HEK293 (cell line): Measurements from ENCODE around the gene USP31.

Experiments
- BCL11A ChIP-seq: fragments of 450-650 bp; formaldehyde crosslinking; IDR thresholded peaks from 2 replicates; pipeline ENCODE4 v1.5.1; 2016; ENCODE audit warnings: low read depth, missing biosample characterization, missing genetic modification characterization
- FEZF1 ChIP-seq: fragments of 450-650 bp; formaldehyde crosslinking; IDR thresholded peaks from 2 replicates; pipeline ENCODE4 v1.5.1; 2016; ENCODE audit warnings: missing biosample characterization, missing genetic modification characterization
- GLIS1 ChIP-seq: fragments of 450-650 bp; formaldehyde crosslinking; IDR thresholded peaks from 2 replicates; pipeline ENCODE4 v1.5.1; 2016; ENCODE audit warnings: missing biosample characterization, missing genetic modification characterization
- KLF16 ChIP-seq: fragments of 450-650 bp; formaldehyde crosslinking; IDR thresholded peaks from 2 replicates; pipeline ENCODE4 v1.5.1; 2017; ENCODE audit warnings: missing biosample characterization, missing genetic modification characterization
- KLF7 ChIP-seq: fragments of 450-650 bp; formaldehyde crosslinking; IDR thresholded peaks from 2 replicates; pipeline ENCODE4 v1.5.1; 2016; ENCODE audit warnings: missing biosample characterization, missing genetic modification characterization, borderline replicate concordance
- KLF9 ChIP-seq: fragments of 450-650 bp; formaldehyde crosslinking; IDR thresholded peaks from 2 replicates; pipeline ENCODE4 v1.5.1; 2016; ENCODE audit warnings: missing biosample characterization, missing genetic modification characterization, low read depth
- SALL2 ChIP-seq: fragments of 450-650 bp; formaldehyde crosslinking; IDR thresholded peaks from 2 replicates; pipeline ENCODE4 v1.5.0; 2017; ENCODE audit warnings: missing biosample characterization, mild to moderate bottlenecking, missing genetic modification characterization, borderline replicate concordance
- SCRT2 ChIP-seq: fragments of 450-650 bp; formaldehyde crosslinking; IDR thresholded peaks from 2 replicates; pipeline ENCODE4 v1.5.1; 2016; ENCODE audit warnings: missing biosample characterization, missing genetic modification characterization
- TCF7L2 ChIP-seq: IDR thresholded peaks from 2 replicates; pipeline ENCODE4 v1.6.1; 2011; ENCODE audit warnings: low read depth, mild to moderate bottlenecking, inconsistent platforms, low read length, moderate library complexity, borderline replicate concordance
- ZBTB1 ChIP-seq: fragments of 450-650 bp; formaldehyde crosslinking; IDR thresholded peaks from 2 replicates; pipeline ENCODE4 v1.5.1; 2016; ENCODE audit warnings: missing biosample characterization, missing genetic modification characterization
- ZNF202 ChIP-seq: fragments of 450-650 bp; formaldehyde crosslinking; IDR thresholded peaks from 2 replicates; pipeline ENCODE4 v1.5.1; 2016; ENCODE audit warnings: missing biosample characterization, missing genetic modification characterization, borderline replicate concordance
- ZNF248 ChIP-seq: fragments of 450-650 bp; formaldehyde crosslinking; IDR thresholded peaks from 2 replicates; pipeline ENCODE4 v1.5.1; 2017; ENCODE audit warnings: missing biosample characterization, missing genetic modification characterization
- ZNF292 ChIP-seq: fragments of 450-650 bp; formaldehyde crosslinking; IDR thresholded peaks from 2 replicates; pipeline ENCODE4 v1.5.1; 2016; ENCODE audit warnings: low read depth, missing biosample characterization, missing genetic modification characterization, borderline replicate concordance
- ZNF366 ChIP-seq: fragments of 450-650 bp; formaldehyde crosslinking; conservative IDR thresholded peaks from 2 replicates; pipeline ENCODE4 v1.5.1; 2016; ENCODE audit warnings: missing biosample characterization, missing genetic modification characterization
- ZNF548 ChIP-seq: fragments of 450-650 bp; formaldehyde crosslinking; IDR thresholded peaks from 2 replicates; pipeline ENCODE4 v1.5.1; 2016; ENCODE audit warnings: missing biosample characterization, missing genetic modification characterization
- ZNF560 ChIP-seq: fragments of 450-650 bp; formaldehyde crosslinking; IDR thresholded peaks from 2 replicates; pipeline ENCODE4 v1.5.1; 2017; ENCODE audit warnings: missing biosample characterization, missing genetic modification characterization, borderline replicate concordance
- ZNF585B ChIP-seq: fragments of 450-650 bp; formaldehyde crosslinking; IDR thresholded peaks from 2 replicates; pipeline ENCODE4 v1.5.1; 2016; ENCODE audit warnings: missing biosample characterization, missing genetic modification characterization
- ZNF76 ChIP-seq: fragments of 450-650 bp; formaldehyde crosslinking; IDR thresholded peaks from 2 replicates; pipeline ENCODE4; 2016; ENCODE audit warnings: low read depth, missing biosample characterization, missing genetic modification characterization, borderline replicate concordance
- TF ChIP-seq, protein P1 (sequence below): fragments of 450-650 bp; formaldehyde crosslinking; IDR thresholded peaks from 2 replicates; pipeline ENCODE4 v1.5.1; 2016; ENCODE audit warnings: missing biosample characterization, missing genetic modification characterization
- TF ChIP-seq, protein P2 (sequence below): fragments of 450-650 bp; formaldehyde crosslinking; IDR thresholded peaks from 2 replicates; pipeline ENCODE4 v1.5.1; 2016; ENCODE audit warnings: missing biosample characterization, missing genetic modification characterization
- TF ChIP-seq, protein P3 (sequence below): fragments of 450-650 bp; IDR thresholded peaks from 2 replicates; pipeline ENCODE4 v1.5.1; 2018; ENCODE audit warnings: missing biosample characterization, missing genetic modification characterization
- TF ChIP-seq, protein P4 (sequence below): fragments of 450-650 bp; IDR thresholded peaks from 2 replicates; pipeline ENCODE4 v1.5.1; 2018; ENCODE audit warnings: missing biosample characterization, mild to moderate bottlenecking, missing genetic modification characterization
- TF ChIP-seq, protein P5 (sequence below): fragments of 450-650 bp; formaldehyde crosslinking; IDR thresholded peaks from 2 replicates; pipeline ENCODE4 v1.5.1; 2016; ENCODE audit warnings: missing biosample characterization, missing genetic modification characterization
- TF ChIP-seq, protein P6 (sequence below): fragments of 450-650 bp; formaldehyde crosslinking; IDR thresholded peaks from 2 replicates; pipeline ENCODE4 v1.5.1; 2016; ENCODE audit warnings: missing biosample characterization, missing genetic modification characterization
- TF ChIP-seq, protein P7 (sequence below): fragments of 450-650 bp; formaldehyde crosslinking; IDR thresholded peaks from 2 replicates; pipeline ENCODE4 v1.5.1; 2016; ENCODE audit warnings: missing biosample characterization, missing genetic modification characterization
- TF ChIP-seq, protein P8 (sequence below): fragments of 450-650 bp; formaldehyde crosslinking; IDR thresholded peaks from 2 replicates; pipeline ENCODE4 v1.5.1; 2017; ENCODE audit warnings: missing biosample characterization, missing genetic modification characterization

Gene USP31

DNA sequence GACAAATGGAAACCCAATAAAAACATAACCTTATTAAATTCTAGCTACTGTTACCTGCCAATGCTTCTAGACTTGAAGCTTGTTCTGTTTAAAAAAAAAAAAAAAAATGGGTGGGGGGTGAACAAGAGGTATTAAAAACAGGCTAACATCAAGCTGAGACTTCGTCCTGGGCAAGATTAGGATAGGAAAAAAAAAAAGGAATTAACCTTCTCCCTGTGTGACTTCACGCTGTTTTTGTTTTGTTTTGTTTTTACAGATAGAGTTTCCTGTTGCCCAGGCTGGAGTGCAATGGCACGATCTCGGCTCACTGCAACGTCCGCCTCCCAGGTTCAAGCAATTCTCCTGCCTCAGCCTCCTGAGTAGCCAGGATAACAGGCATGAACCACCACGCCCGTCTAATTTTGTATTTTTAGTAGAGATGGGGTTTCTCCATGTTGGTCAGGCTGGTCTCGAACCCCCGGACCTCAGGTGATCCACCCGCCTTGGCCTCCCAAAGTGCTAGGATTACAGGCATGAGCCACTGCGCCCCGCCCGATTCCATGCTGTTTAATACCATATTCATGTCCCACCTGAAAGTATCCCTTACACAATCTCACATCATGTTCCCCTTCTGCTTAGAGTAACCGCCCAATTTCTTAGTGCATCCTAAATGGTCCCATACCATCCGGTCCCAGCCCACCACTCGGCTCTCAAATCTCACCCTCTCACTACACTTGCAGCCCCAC lies 2.2 kb downstream of the USP31 start (continued):
- TF ChIP-seq, protein P1, sequence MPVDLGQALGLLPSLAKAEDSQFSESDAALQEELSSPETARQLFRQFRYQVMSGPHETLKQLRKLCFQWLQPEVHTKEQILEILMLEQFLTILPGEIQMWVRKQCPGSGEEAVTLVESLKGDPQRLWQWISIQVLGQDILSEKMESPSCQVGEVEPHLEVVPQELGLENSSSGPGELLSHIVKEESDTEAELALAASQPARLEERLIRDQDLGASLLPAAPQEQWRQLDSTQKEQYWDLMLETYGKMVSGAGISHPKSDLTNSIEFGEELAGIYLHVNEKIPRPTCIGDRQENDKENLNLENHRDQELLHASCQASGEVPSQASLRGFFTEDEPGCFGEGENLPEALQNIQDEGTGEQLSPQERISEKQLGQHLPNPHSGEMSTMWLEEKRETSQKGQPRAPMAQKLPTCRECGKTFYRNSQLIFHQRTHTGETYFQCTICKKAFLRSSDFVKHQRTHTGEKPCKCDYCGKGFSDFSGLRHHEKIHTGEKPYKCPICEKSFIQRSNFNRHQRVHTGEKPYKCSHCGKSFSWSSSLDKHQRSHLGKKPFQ (tag by site-specific recombination): no peak
- TF ChIP-seq, protein P2, sequence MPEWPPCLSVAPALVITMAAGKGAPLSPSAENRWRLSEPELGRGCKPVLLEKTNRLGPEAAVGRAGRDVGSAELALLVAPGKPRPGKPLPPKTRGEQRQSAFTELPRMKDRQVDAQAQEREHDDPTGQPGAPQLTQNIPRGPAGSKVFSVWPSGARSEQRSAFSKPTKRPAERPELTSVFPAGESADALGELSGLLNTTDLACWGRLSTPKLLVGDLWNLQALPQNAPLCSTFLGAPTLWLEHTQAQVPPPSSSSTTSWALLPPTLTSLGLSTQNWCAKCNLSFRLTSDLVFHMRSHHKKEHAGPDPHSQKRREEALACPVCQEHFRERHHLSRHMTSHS (tag by site-specific recombination): no peak
- no peak for TF ChIP-seq ZNF560 (tag by site-specific recombination)
- no peak for TF ChIP-seq KLF16 (tag by site-specific recombination)
- no peak for TF ChIP-seq ZNF585B (tag by site-specific recombination)
- no peak for TF ChIP-seq ZNF76 (tag by site-specific recombination)
- TF ChIP-seq, protein P3, sequence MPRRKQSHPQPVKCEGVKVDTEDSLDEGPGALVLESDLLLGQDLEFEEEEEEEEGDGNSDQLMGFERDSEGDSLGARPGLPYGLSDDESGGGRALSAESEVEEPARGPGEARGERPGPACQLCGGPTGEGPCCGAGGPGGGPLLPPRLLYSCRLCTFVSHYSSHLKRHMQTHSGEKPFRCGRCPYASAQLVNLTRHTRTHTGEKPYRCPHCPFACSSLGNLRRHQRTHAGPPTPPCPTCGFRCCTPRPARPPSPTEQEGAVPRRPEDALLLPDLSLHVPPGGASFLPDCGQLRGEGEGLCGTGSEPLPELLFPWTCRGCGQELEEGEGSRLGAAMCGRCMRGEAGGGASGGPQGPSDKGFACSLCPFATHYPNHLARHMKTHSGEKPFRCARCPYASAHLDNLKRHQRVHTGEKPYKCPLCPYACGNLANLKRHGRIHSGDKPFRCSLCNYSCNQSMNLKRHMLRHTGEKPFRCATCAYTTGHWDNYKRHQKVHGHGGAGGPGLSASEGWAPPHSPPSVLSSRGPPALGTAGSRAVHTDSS (tag by site-specific recombination): no peak
- no peak for TF ChIP-seq SALL2 (tag by site-specific recombination)
- 0 out of 2 replicates have a peak, but pooled peaks have one; percentile 15 for TF ChIP-seq SCRT2 (tag by site-specific recombination)
- TF ChIP-seq, protein P4, sequence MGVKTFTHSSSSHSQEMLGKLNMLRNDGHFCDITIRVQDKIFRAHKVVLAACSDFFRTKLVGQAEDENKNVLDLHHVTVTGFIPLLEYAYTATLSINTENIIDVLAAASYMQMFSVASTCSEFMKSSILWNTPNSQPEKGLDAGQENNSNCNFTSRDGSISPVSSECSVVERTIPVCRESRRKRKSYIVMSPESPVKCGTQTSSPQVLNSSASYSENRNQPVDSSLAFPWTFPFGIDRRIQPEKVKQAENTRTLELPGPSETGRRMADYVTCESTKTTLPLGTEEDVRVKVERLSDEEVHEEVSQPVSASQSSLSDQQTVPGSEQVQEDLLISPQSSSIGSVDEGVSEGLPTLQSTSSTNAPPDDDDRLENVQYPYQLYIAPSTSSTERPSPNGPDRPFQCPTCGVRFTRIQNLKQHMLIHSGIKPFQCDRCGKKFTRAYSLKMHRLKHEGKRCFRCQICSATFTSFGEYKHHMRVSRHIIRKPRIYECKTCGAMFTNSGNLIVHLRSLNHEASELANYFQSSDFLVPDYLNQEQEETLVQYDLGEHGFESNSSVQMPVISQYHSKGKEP: no peak
- peak; percentile 83 for TF ChIP-seq KLF7 (tag by site-specific recombination)
- TF ChIP-seq ZNF248 (tag by site-specific recombination): no peak
- TF ChIP-seq ZNF202: no peak
- TF ChIP-seq ZNF292 (tag by site-specific recombination): no peak
- no peak for TF ChIP-seq ZNF548 (tag by site-specific recombination)
- TF ChIP-seq, protein P5, sequence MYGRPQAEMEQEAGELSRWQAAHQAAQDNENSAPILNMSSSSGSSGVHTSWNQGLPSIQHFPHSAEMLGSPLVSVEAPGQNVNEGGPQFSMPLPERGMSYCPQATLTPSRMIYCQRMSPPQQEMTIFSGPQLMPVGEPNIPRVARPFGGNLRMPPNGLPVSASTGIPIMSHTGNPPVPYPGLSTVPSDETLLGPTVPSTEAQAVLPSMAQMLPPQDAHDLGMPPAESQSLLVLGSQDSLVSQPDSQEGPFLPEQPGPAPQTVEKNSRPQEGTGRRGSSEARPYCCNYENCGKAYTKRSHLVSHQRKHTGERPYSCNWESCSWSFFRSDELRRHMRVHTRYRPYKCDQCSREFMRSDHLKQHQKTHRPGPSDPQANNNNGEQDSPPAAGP (tag by site-specific recombination): peak; percentile 55; the same call in 1 of the 2 replicates
- TF ChIP-seq FEZF1: no peak
- TF ChIP-seq ZBTB1 (tag by site-specific recombination): no peak
- TF ChIP-seq, protein P6, sequence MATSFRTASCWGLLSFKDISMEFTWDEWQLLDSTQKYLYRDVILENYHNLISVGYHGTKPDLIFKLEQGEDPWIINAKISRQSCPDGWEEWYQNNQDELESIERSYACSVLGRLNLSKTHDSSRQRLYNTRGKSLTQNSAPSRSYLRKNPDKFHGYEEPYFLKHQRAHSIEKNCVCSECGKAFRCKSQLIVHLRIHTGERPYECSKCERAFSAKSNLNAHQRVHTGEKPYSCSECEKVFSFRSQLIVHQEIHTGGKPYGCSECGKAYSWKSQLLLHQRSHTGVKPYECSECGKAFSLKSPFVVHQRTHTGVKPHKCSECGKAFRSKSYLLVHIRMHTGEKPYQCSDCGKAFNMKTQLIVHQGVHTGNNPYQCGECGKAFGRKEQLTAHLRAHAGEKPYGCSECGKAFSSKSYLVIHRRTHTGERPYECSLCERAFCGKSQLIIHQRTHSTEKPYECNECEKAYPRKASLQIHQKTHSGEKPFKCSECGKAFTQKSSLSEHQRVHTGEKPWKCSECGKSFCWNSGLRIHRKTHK (tag by site-specific recombination): no peak
- TF ChIP-seq, protein P7, sequence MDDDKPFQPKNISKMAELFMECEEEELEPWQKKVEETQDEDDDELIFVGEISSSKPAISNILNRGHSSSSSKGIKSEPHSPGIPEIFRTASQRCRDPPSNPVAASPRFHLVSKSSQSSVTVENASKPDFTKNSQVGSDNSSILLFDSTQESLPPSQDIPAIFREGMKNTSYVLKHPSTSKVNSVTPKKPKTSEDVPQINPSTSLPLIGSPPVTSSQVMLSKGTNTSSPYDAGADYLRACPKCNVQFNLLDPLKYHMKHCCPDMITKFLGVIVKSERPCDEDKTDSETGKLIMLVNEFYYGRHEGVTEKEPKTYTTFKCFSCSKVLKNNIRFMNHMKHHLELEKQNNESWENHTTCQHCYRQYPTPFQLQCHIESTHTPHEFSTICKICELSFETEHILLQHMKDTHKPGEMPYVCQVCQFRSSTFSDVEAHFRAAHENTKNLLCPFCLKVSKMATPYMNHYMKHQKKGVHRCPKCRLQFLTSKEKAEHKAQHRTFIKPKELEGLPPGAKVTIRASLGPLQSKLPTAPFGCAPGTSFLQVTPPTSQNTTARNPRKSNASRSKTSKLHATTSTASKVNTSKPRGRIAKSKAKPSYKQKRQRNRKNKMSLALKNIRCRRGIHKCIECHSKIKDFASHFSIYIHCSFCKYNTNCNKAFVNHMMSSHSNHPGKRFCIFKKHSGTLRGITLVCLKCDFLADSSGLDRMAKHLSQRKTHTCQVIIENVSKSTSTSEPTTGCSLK (tag by site-specific recombination): no peak
- TF ChIP-seq BCL11A (tag by site-specific recombination): no peak
- 0 out of 2 replicates have a peak, but pooled peaks have one; percentile 24 for TF ChIP-seq ZNF366 (tag by site-specific recombination)
- TF ChIP-seq, protein P8, sequence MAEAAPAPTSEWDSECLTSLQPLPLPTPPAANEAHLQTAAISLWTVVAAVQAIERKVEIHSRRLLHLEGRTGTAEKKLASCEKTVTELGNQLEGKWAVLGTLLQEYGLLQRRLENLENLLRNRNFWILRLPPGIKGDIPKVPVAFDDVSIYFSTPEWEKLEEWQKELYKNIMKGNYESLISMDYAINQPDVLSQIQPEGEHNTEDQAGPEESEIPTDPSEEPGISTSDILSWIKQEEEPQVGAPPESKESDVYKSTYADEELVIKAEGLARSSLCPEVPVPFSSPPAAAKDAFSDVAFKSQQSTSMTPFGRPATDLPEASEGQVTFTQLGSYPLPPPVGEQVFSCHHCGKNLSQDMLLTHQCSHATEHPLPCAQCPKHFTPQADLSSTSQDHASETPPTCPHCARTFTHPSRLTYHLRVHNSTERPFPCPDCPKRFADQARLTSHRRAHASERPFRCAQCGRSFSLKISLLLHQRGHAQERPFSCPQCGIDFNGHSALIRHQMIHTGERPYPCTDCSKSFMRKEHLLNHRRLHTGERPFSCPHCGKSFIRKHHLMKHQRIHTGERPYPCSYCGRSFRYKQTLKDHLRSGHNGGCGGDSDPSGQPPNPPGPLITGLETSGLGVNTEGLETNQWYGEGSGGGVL (tag by site-specific recombination): no peak
- TF ChIP-seq GLIS1 (tag by site-specific recombination): peak; percentile 49
- no peak for TF ChIP-seq TCF7L2
- no peak; the same call in 1 of the 2 replicates for TF ChIP-seq KLF9 (tag by site-specific recombination)
